SH-SY5Y (cell line): ENCODE measurements around the gene THRSP.

Experiments used
- GATA2 ChIP-seq: IDR thresholded peaks from 2 replicates; pipeline ENCODE4 v1.6.1; 2011; ENCODE audit warnings: mild to moderate bottlenecking, low read depth, low read length
- GATA3 ChIP-seq: IDR thresholded peaks from 2 replicates; pipeline ENCODE4 v1.6.1; 2011; ENCODE audit warnings: low read depth, mild to moderate bottlenecking, low read length, moderate library complexity

DNA sequence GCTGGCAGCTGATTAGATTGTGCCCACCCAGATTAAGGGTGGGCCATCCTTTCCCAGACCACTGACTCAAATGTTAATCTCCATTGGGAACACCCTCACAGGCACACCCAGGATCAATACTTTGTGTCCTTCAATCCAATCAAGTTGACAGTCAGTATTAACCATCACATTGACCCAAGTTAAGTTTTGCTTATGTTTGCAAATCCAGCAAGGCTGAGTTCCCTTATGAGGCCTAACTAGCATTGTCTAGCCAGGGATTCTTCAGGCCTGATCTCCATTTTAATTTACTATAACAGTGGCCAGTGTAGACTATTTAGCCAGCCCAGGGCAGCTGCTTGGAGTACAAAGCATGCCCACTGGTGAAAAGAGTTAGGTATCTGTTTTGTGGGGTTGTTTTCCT, 38.3 kb upstream of the THRSP start:
- no peak for TF ChIP-seq GATA3
- TF ChIP-seq GATA2, result no peak
